ENCODE results near the gene TASOR.

TASOR gene

GRCh38 chr3:56688191-56688590 is 5.1 kb upstream of the TASOR start:
- no peaks in the 10 kb centered on the region for H3K4me1 ChIP-seq (ENCODE audit: control insufficient read depth, insufficient read depth, low read length)
- no peak overlapping the region for H3K4me3 ChIP-seq (ENCODE audit: low read depth, low read length)
- no peaks in the 10 kb centered on the region for H3K36me3 ChIP-seq (ENCODE audit: control insufficient read depth in 2 of 2, insufficient read depth in 1 of 2, low read length in 2 of 2)
- no peaks in the 10 kb centered on the region for H3K9me3 ChIP-seq (ENCODE audit: control insufficient read depth, insufficient read depth, low read depth, low read length)
- CTCF ChIA-PET: interaction anchor here (0.8 kb wide), 1 partner anchor 1139 kb away, joined by 4 read pairs; no protein-coding TSS in a partner anchor
- H3K27ac ChIP-seq (ENCODE audit: extremely low read depth, low read depth, low read length): no peak overlapping the region
- POLR2A ChIA-PET: no interaction called here
- TF ChIP-seq ZBTB49 (tag by site-specific recombination; IDR thresholded peaks at IDR 0.05; ENCODE audit: low read depth): no peak
- TF ChIP-seq SCRT2 (tag by site-specific recombination; IDR thresholded peaks at IDR 0.05): no peak
- no peak for TF ChIP-seq ZNF362 (tag by site-specific recombination; IDR thresholded peaks at IDR 0.05)

GRCh38 chr3:56684029-56684428 is 964 bp upstream of the TASOR start:
- ChIA-PET CTCF (no interaction called here), POLR2A (no interaction called here)
- H3K4me3 ChIP-seq (ENCODE audit: low read depth, low read length): no peak overlapping the region
- H3K4me1 ChIP-seq (ENCODE audit: control insufficient read depth, insufficient read depth, low read length): no peaks in the 10 kb centered on the region
- H3K27ac ChIP-seq (ENCODE audit: extremely low read depth, low read depth, low read length): no peak overlapping the region
- no peaks in the 10 kb centered on the region for H3K9me3 ChIP-seq (ENCODE audit: control insufficient read depth, insufficient read depth, low read depth, low read length)
- H3K36me3 ChIP-seq (ENCODE audit: control insufficient read depth in 2 of 2, insufficient read depth in 1 of 2, low read length in 2 of 2): peaks cover 0 to 8% of the 10 kb centered on the region in 2 experiments; a peak in 1 of 3 replicates
- no peak for TF ChIP-seq YY1 (tag by site-specific recombination; IDR thresholded peaks at IDR 0.05)
- peak; percentile 86 for TF ChIP-seq ZNF843 (tag by site-specific recombination; IDR thresholded peaks at IDR 0.05)
- TF ChIP-seq KLF8 (tag by site-specific recombination; IDR thresholded peaks at IDR 0.05): no peak
- TF ChIP-seq ZNF398 (tag by site-specific recombination; IDR thresholded peaks at IDR 0.05): 0 out of 2 replicates have a peak, but pooled peaks have one; percentile 6
- no peak for TF ChIP-seq PRDM2 (tag by site-specific recombination; IDR thresholded peaks at IDR 0.05; ENCODE audit: borderline replicate concordance)
- TF ChIP-seq ZNF366 (tag by site-specific recombination; conservative IDR thresholded peaks at IDR 0.05): no peak; the same call in 1 of the 2 replicates
- no peak for TF ChIP-seq ZNF549 (tag by site-specific recombination; IDR thresholded peaks at IDR 0.05)
- no peak; the same call in 1 of the 2 replicates for TF ChIP-seq ZNF10 (tag by site-specific recombination; IDR thresholded peaks at IDR 0.05)
- no peak for TF ChIP-seq KLF10 (tag by site-specific recombination; IDR thresholded peaks at IDR 0.05)
- peak; percentile 37; the same call in 1 of the 2 replicates for TF ChIP-seq TRIM28 (IDR thresholded peaks at IDR 0.05; ENCODE audit: borderline replicate concordance, low read length)
- no peak for TF ChIP-seq ZNF670 (tag by site-specific recombination; IDR thresholded peaks at IDR 0.05; ENCODE audit: low read depth)
- peak; percentile 59 for TF ChIP-seq ZBTB44 (tag by site-specific recombination; IDR thresholded peaks at IDR 0.05)
- TF ChIP-seq ZBTB10 (tag by site-specific recombination; IDR thresholded peaks at IDR 0.05): no peak
- TF ChIP-seq ZNF658 (tag by site-specific recombination; IDR thresholded peaks at IDR 0.05): no peak
- TF ChIP-seq ZNF544 (tag by site-specific recombination; IDR thresholded peaks at IDR 0.05): no peak
- TF ChIP-seq ZNF114 (tag by site-specific recombination; IDR thresholded peaks at IDR 0.05): no peak

All from HEK293 (cell line).